ENCODE measurements around the gene CDH24.
A peak's percentile ranks its signal among the peaks of the same experiment; 100 is the strongest.

The CDH24 gene

DNA sequence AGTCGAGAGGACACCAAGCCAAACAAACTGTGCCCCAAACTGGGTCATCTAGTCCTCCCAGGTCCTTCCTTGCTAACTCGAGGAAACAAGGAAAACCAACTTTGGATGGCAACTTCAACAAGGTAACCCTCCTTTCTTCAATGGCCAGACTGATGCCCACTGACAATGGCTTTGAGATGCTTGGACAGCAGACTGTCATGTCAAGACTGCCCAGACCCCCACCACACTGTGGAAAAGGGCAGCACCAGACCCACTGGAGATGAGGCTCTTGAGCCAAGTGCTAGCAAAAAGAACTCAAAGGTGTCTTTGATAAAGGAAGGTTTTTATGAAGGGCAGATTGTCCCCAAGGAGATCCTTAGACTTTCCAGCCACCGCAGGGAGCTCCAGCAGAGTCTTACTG, 9.0 kb upstream of the CDH24 start:
- no peak for DNase-seq (ENCODE audit: low spot score)

DNA sequence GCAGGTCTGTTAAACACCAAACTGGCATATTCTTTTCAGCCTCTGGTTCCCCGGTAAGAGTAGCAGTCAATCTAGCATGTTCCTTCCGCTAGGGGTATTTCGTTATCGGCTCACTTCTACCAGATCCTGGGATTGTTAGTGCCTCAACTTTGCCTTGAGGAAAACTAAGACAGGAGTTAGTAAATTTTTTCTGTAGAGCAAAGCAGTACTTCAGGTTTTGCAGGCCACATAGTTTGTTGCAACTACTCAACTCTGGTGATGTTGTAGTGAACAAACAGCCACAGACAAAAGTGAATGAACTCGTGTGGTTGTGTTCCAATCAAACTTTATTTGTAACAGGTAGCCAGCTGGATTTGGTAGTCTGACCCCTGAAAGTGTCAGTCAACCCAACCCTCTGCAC, 6.3 kb upstream of the CDH24 start:
- no peak for DNase-seq (ENCODE audit: low spot score)

- peak; percentile 93 for DNase-seq (ENCODE audit: low spot score)
Observed at GRCh38 chr14:23062002-23062401, 4.7 kb upstream of the CDH24 start.

- no peak for DNase-seq (ENCODE audit: low spot score)
Observed at GRCh38 chr14:23060536-23061260, 3.4 kb upstream of the CDH24 start.

- no peak for DNase-seq (ENCODE audit: low spot score)
Observed at GRCh38 chr14:23058654-23059504, 1.6 kb upstream of the CDH24 start.

GRCh38 chr14:23057757-23058653, 685 bp upstream of the CDH24 start:
- no peak for DNase-seq (ENCODE audit: low spot score)

DNA sequence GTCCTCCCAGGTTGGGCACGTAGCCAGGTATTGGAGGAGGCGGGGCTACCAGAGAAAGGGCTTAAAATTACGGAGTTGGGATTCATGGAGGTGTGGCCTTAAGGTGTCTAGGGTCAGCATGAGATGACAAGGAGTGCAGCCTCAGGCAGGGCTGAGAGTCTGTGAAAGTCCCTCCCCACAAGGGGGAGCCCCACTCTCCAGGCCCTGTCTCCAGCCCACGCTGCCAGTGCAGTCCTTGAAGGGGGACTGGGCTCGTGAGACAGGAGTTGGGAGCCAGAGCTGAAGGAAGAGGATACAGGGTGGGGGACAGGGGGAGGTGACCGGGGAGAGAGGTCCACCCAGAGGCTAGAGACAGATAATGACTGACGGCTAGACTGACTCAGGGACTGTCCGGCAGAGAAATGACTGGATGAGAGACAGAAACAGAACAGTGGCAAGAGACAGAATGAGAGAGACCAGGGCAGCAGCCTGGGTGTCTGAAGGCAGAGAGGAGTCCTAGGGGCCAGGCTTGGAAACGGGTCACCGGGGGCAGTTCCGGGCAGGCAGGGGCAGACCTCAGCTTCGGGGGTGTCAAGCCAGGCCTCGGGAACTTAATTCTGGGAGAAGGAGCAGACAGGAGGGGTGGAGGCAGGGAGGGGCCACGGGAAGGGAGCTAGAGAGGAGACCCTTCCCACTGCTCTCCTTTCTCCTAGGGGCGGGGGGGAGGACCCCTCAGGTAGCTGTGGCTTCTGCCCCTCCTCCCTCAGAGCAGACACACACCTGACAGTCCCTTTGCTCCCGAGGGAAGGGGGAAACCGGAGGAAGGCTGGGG, 970 bp downstream of the CDH24 start:
- no peak for DNase-seq (ENCODE audit: low spot score)

GRCh38 chr14:23055621-23056144, 1.6 kb downstream of the CDH24 start:
- no peak for DNase-seq (ENCODE audit: low spot score)

- no peak for DNase-seq (ENCODE audit: low spot score)
Observed at GRCh38 chr14:23055147-23055550, 2.2 kb downstream of the CDH24 start.

DNA sequence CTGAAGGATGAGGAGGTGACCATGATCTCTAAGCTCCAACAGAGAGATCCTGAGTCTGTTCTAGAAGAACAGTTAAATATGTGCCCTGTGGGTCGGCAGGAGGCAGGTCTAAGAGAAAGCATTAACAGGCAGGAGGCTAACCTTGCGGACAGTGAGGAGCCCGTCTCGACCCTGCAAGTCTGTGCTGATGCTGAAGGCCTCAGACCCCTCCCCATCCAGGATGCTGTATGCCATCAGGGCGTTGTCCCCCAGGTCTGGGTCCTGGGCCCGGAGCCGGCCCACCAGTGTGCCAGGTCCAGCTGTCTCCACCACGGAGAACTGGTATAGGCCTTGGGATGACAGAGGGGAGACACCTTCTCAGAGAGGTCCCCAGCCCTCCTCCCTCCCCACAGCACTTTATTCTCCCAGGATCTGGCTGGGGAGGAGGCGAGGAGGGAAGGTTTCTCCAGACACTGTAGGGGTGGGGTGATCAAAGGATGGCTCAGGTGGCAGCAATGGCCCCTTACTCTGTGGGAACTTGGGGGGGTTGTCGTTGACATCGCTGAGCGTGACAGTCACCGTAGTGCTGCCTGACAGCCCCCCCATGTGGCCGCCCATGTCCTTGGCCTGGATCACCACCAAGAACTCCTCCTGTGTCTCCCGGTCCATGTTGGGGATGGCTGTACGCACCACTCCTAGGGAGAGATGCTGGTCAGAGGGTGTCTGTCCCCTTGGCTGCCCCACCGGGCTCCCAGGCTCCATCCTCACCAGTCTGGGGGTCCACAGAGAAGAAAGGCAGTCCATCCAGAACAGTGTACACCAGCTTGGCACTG, 3.1 kb downstream of the CDH24 start:
- no peak for DNase-seq (ENCODE audit: low spot score)

GRCh38 chr14:23053426-23053825, 3.9 kb downstream of the CDH24 start:
- no peak for DNase-seq (ENCODE audit: low spot score)

GRCh38 chr14:23052671-23053070, 4.6 kb downstream of the CDH24 start:
- no peak for DNase-seq (ENCODE audit: low spot score)

DNA sequence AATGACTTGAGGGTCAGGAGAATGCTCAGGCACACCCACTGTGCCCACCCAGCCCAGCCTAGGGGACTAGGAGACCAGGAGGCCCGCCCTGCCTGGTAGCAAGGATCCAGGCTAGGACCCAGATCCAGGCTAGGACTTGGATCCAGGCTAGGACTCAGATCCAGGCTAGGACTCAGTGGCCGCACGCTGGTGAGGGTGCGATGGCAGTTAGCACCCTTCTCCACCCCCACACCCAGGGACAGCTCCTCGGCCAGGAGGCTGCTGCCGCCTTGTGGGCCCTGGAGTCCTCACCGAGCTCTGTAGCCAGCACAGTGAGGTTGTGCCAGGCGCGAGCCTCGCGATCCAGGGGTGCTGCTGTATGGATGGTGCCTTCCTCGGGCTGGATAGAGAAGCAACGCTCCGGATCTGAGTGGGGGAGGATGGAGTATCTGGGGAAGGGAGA, 5.1 kb downstream of the CDH24 start:
- DNase-seq (ENCODE audit: low spot score), result no peak

DNA sequence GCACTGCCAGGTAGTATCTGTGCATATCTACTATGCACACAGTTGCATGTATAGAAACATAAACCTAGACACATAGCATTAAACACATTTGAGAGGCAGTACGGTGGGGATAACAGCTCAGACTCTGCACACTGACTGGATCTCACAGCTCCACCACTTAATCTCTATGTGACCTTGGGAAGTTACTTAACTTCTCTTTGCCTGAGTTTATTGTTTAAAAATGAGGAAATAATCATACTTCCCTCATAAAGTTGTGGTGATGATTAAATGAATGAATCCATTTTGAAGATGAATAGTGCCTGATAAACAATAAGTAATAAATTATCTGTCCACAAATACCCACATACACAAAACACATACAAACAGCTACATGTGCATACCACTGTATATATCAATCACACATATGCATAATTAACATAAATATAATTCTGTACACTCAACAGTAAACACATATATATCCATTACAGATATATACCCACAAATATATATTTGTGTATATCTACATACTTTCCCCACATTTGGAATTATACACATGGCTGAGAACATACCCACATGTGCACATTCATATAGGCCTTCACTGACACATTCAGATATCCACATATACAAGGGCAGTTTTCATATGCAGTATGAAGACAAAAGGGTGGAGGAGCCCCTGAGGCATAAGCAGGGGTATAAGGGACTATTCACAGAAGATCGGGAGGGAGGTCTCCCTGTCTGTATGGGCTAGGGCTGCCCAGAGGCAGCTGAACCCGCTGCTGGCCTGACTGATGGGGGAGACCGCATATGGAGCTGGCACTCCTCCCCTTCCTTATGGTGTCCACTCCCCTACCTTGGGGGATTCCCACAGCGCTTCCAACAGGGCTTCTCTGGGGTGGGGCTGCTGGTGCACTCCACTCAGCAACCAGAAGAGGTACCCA, 5.9 kb downstream of the CDH24 start:
- DNase-seq (ENCODE audit: low spot score), result no peak

- no peak for DNase-seq (ENCODE audit: low spot score)
Observed at GRCh38 chr14:23049011-23049410, 8.3 kb downstream of the CDH24 start.

- no peak for DNase-seq (ENCODE audit: low spot score)
Observed at GRCh38 chr14:23047751-23048693, 9.3 kb downstream of the CDH24 start.

DNA sequence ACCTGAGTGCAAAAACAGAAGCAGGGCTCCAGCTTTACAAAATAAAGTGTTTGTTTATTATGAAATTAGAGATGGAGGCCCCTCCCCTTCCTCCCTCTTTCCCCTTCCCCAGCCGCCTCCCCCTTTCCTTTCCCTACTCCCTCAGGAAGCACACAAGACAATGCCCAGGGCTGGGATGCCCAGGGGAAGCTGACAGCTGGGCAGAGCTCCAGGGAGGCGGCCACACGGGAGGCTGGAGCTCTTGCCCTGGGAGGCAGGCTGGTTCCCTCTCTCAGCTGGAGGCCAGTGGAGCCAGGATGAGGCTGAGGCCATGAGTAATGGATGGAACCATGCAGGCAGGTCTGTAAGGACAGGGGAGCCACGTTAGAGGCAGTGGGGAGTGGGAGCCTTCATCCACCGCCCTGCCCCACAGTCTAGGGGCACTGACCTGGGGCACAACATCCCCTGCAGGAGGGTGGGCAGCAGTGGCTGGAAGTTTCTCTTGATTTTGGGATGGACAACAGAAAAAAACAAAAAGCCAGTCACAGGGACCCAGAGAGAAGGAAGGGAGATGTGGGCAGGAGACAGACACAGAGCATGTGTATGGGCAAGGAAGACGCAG, 10.2 kb downstream of the CDH24 start:
- no peak for DNase-seq (ENCODE audit: low spot score)
